Neural cell (in vitro differentiated cells): ENCODE measurements around the gene ATP2B2. TPM values are rescaled to one million over a fixed set of nuclear protein-coding genes. Genes with fewer than 3 reads are reported as not detected.

Experiments
- H2AFZ ChIP-seq: fragments of 200-600, 300-800 bp; sonication (generic), shearing (Covaris generic); 2 replicates; pipeline ENCODE4 v1.6.0; 2014; ENCODE audit warnings: low read depth, mild to moderate bottlenecking, antibody characterized with exemption, low read length, moderate library complexity
- H3F3A ChIP-seq: fragments of 200-600 bp; shearing (Covaris generic); 2 replicates; pipeline ENCODE4 v1.6.1; 2016; ENCODE audit warnings: mild to moderate bottlenecking, moderate library complexity, mixed read lengths, antibody characterized with exemption, low read length; ENCODE audit not compliant: insufficient read depth, poor library complexity, severe bottlenecking
- H3K27ac ChIP-seq: fragments of 200-600, 300-800 bp; sonication (generic), shearing (Covaris generic); 2 replicates; pipeline ENCODE4 v1.5.1; 2014; ENCODE audit warnings: mild to moderate bottlenecking, low read length, moderate library complexity
- H3K27me3 ChIP-seq: fragments of 300-800, 200-600 bp; sonication (generic), shearing (Covaris generic); 2 replicates; pipeline ENCODE4 v1.6.0; 2014; ENCODE audit warnings: mild to moderate bottlenecking, low read depth, low read length, moderate library complexity; ENCODE audit not compliant: insufficient read depth
- H3K36me3 ChIP-seq: fragments of 300-800, 200-600 bp; sonication (generic), shearing (Covaris generic); 2 replicates; pipeline ENCODE4 v1.5.1; 2014; ENCODE audit warnings: mild to moderate bottlenecking, antibody characterized with exemption, low read length, moderate library complexity; ENCODE audit not compliant: insufficient read depth
- H3K4me2 ChIP-seq: fragments of 300-800, 200-600 bp; sonication (generic), shearing (Covaris generic); 2 replicates; pipeline ENCODE4 v1.6.0; 2014; ENCODE audit warnings: mild to moderate bottlenecking, low read length
- H3K4me3 ChIP-seq: fragments of 300-800, 200-600 bp; sonication (generic), shearing (Covaris generic); 2 replicates; pipeline ENCODE4 v1.5.1; 2014; ENCODE audit warnings: mild to moderate bottlenecking, low read length, moderate library complexity
- H3K79me2 ChIP-seq: fragments of 200-600 bp; shearing (Covaris generic); replicated peaks from 2 replicates; pipeline ENCODE4 v1.6.0; 2014; ENCODE audit warnings: mild to moderate bottlenecking, low read length, moderate library complexity; ENCODE audit not compliant: insufficient read depth
- H3K9ac ChIP-seq: fragments of 300-800, 200-600 bp; sonication (generic), shearing (Covaris generic); 2 replicates; pipeline ENCODE4 v1.6.1; 2016; ENCODE audit warnings: mild to moderate bottlenecking, low read length, mixed read lengths
- H3K9me2 ChIP-seq: fragments of 200-600 bp; shearing (Covaris generic); 2 replicates; pipeline ENCODE4 v1.6.1; 2016; ENCODE audit warnings: mild to moderate bottlenecking, low read length, mixed read lengths; ENCODE audit not compliant: insufficient read depth
- H3K9me3 ChIP-seq: fragments of 200-600, 300-800 bp; sonication (generic), shearing (Covaris generic); 2 replicates; pipeline ENCODE4 v1.6.1; 2016; ENCODE audit warnings: mild to moderate bottlenecking, mixed run types, low read length, moderate library complexity, mixed read lengths
- H4K20me1 ChIP-seq: fragments of 200-600 bp; shearing (Covaris generic); 2 replicates; pipeline ENCODE4 v1.6.1; 2016; ENCODE audit warnings: mild to moderate bottlenecking, mixed run types; ENCODE audit not compliant: insufficient read depth
- CTCF ChIP-seq: fragments of 450-650 bp; IDR thresholded peaks from 2 replicates; pipeline ENCODE4 v1.5.1; 2014; ENCODE audit warnings: antibody characterized with exemption, mild to moderate bottlenecking, moderate library complexity; ENCODE audit not compliant: poor library complexity, severe bottlenecking
- EP300 ChIP-seq: fragments of 450-650 bp; conservative IDR thresholded peaks from 2 replicates; pipeline ENCODE4 v1.6.1; 2014; ENCODE audit warnings: antibody characterized with exemption, mild to moderate bottlenecking, moderate library complexity; ENCODE audit not compliant: poor library complexity, severe bottlenecking
- EZH2 ChIP-seq: fragments of 200-600, 300-800 bp; shearing (Covaris generic), sonication (generic); IDR thresholded peaks from 2 replicates; pipeline ENCODE4 v1.6.1; 2014; ENCODE audit warnings: antibody characterized with exemption, low read length, borderline replicate concordance, mild to moderate bottlenecking; ENCODE audit not compliant: insufficient read depth, poor library complexity, severe bottlenecking
- MXI1 ChIP-seq: fragments of 450-650 bp; conservative IDR thresholded peaks from 2 replicates; pipeline ENCODE4 v1.6.1; 2014; ENCODE audit warnings: antibody characterized with exemption, mild to moderate bottlenecking; ENCODE audit not compliant: poor library complexity, severe bottlenecking
- POLR2AphosphoS5 ChIP-seq: IDR thresholded peaks from 2 replicates; pipeline ENCODE4 v1.6.1; 2012
- RAD21 ChIP-seq: fragments of 450-650 bp; conservative IDR thresholded peaks from 2 replicates; pipeline ENCODE4 v1.6.1; 2014; ENCODE audit warnings: antibody characterized with exemption, mild to moderate bottlenecking, moderate library complexity
- REST ChIP-seq: IDR thresholded peaks from 2 replicates; pipeline ENCODE4 v1.6.1; 2012; ENCODE audit warnings: borderline replicate concordance
- SMC3 ChIP-seq: fragments of 450-650 bp; conservative IDR thresholded peaks from 2 replicates; pipeline ENCODE4 v1.6.1; 2014; ENCODE audit warnings: antibody characterized with exemption, mild to moderate bottlenecking, moderate library complexity; ENCODE audit not compliant: poor library complexity
- TAF1 ChIP-seq: IDR thresholded peaks from 2 replicates; pipeline ENCODE4 v1.6.1; 2012; ENCODE audit warnings: low read depth
- polyA plus RNA-seq: library from polyadenylated mRNA; depleted of rRNA; stranded (reverse); fragments of >200 nt; gene quantifications from 2 replicates; pipeline ENCODE4 v1.2.3, GENCODE V29; 2014

The ATP2B2 gene
- polyA plus RNA-seq, 1 donor from 2014 or later = 8.3 TPM

GRCh38 chr3:10330319-10330718 is 175.1 kb downstream of the ATP2B2 start:
- Histone ChIP-seq H3K4me3 (no peak overlapping the region), H3K27me3 (no peaks in the 10 kb centered on the region), H3K9me2 (no peaks in the 10 kb centered on the region), H3K79me2 (no peaks in the 10 kb centered on the region), H3K36me3 (no peaks in the 10 kb centered on the region), H4K20me1 (no peaks in the 10 kb centered on the region), H2AFZ (no peak overlapping the region), H3K9ac (no peak overlapping the region), H3F3A (no peaks in the 10 kb centered on the region), H3K4me2 (no peak overlapping the region), H3K27ac (no peak overlapping the region), H3K9me3 (no peaks in the 10 kb centered on the region)
- TF ChIP-seq MXI1 = no peak
- TF ChIP-seq TAF1 = no peak
- no peak for TF ChIP-seq EZH2
- no peak for TF ChIP-seq POLR2AphosphoS5

DNA sequence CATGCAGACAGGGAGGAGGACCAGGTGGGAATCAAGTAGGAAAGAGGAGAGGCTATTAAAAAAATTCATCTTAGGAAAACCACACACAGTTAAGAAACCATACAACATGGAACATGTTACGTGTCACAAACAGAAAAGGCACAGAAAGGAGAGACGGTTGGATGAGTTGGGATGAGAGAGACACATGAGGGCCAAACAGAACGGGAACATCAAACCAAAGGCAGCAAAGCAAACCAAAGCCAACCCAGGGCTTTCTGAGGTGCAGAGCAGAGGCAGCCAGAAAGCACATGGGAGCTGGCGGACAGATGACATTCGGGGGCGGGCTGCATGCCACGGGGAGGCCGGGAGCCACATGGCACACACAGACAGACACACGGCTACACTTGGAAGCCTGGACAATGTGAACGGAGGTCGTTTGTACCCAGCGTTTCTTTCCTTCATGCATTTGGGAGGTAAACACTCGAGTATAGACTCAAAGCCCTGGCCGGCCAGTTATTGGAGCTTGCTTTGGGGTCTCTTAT is 175.8 kb downstream of the ATP2B2 start:
- Histone ChIP-seq H3K27ac (no peak overlapping the region), H3K79me2 (no peaks in the 10 kb centered on the region), H3K27me3 (no peaks in the 10 kb centered on the region), H3K9ac (no peak overlapping the region), H2AFZ (no peak overlapping the region), H3K4me3 (no peak overlapping the region), H3F3A (no peaks in the 10 kb centered on the region), H4K20me1 (no peaks in the 10 kb centered on the region), H3K9me2 (no peaks in the 10 kb centered on the region), H3K9me3 (no peaks in the 10 kb centered on the region), H3K4me2 (no peak overlapping the region), H3K36me3 (no peaks in the 10 kb centered on the region)
- TF ChIP-seq EP300 = no peak
- TF ChIP-seq POLR2AphosphoS5 = no peak
- no peak for TF ChIP-seq EZH2
- TF ChIP-seq MXI1 = no peak
- TF ChIP-seq REST = no peak

DNA sequence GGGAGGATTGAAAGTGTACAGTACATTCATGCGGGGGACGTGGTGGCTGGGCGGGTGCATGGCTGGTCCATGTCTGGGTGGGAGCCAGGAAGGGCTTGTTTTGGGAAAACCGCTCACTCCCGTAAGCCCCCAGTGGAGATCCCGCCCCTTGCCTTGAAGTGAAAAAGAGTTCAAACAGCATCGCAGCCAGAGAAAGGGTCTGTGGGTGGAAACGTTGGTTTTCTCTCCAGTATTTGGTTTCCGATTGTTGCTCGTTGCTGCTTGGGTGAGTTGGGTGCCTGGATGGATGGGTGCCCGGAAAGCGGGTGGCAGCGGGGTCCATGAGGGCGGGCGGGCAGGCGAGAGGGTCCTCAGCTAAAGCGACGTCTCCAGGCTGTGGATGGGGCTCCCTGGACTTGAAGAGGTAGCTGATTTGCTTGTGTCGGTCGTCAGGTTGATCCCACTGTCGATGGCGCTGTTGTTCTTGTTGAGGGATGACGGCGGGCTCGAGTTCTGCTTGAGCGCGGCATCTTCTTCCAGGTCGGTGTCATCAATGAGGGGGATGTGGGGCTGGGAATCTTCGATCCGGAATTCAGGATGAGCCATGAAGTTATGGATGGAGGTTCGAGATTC is 176.8 kb downstream of the ATP2B2 start:
- Histone ChIP-seq H3K36me3 (no peaks in the 10 kb centered on the region), H4K20me1 (no peaks in the 10 kb centered on the region), H2AFZ (no peak overlapping the region), H3K9me2 (no peaks in the 10 kb centered on the region), H3K27ac (no peak overlapping the region), H3K9ac (no peak overlapping the region), H3K4me2 (no peak overlapping the region), H3K9me3 (no peaks in the 10 kb centered on the region), H3K4me3 (no peak overlapping the region), H3F3A (no peaks in the 10 kb centered on the region), H3K79me2 (no peaks in the 10 kb centered on the region), H3K27me3 (no peaks in the 10 kb centered on the region)
- TF ChIP-seq POLR2AphosphoS5 (no peak), MXI1 (no peak), REST (no peak), EZH2 (no peak), RAD21 (no peak), TAF1 (no peak), EP300 (no peak), CTCF (no peak), SMC3 (no peak)
